Measurements from ENCODE around the gene DST.

The DST gene

DNA sequence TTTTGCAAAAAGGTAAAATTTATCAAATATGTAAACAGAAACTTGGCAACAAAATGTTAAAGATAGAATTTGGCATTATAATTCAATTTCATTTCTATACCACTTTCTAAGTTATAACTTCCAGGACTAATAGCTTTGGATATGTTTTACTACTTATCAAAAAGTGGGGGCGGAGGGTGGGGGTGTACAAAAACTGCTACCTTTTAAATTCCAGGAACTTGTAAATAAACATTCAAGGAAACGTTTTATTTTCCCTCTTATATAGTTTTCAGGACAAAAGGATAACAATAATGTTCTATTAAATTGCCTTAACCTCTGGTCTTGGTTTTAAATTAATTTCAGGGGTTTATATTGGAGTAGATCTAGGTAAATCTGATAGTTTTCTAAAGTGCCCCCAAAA is 103.8 kb downstream of the DST start:
- DNase-seq (ENCODE audit: low spot score) (no peak), FAIRE-seq (no peak)

DNA sequence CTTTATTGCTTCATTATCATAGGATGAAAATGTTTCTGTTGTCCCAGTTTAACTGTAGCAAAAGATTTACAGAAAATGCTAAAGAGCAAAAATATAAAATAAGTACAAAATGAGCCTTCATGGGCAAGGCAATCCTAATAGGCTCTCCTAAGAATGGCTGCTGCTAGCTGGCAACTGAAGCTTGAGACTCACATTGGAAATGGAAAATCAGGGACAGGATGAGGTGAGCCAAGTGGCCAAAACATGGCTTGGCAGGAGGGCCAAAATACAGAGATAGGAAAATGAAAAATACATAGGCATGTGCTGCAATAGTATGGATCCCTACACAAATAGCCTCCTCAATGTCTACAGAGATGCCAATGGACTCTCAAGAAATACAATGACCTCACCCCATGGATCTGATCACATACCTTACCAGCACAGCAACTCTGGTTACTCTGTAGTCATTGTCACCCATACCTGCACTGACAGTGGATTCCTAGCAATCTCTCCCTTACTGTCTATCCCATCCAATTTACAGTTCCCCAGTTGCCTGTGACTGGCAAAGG is 105.4 kb downstream of the DST start:
- no peak for FAIRE-seq
- DNase-seq (ENCODE audit: low spot score): no peak

DNA sequence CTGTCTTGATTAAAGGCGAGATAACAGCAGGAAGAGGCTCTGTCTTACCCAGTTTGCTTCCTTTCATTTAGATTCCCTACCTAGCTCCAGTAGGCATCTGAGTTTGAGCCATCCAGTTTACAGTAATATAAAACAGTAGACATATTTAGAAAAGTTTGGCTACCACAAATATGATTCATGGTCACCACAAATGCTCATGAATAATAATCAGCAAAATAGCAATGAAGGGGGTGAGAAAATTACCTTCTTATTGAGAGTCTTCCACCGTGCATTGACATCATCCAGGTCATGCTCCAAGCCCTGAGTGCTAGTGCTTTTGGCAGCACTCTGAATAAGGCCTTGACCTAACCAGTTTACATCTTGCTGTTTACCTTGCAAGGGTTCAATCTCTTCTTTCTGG is 106.2 kb downstream of the DST start:
- no peak for FAIRE-seq

DNA sequence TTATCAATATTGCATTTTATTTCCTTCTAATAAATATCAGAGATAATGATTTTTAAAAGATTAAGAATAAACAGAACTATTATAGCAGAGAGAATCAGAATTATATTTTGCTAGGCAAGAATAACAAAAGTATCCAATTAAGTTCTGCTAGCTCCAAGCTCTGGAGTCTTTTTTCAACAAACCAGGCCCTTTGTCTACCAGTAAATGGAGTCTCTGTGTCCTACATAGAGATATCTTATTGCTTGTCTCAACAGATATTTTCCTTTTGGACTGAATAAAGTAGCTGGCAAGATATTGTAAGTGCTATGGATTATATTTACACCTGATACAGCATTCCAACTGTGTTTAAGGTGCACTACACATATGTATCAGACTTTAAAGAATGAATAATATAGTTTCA is 107.1 kb downstream of the DST start:
- FAIRE-seq: no peak

More for the DNA sequence above, 106.2 kb downstream of the DST start:
- no peak for DNase-seq (ENCODE audit: low spot score)

DNA sequence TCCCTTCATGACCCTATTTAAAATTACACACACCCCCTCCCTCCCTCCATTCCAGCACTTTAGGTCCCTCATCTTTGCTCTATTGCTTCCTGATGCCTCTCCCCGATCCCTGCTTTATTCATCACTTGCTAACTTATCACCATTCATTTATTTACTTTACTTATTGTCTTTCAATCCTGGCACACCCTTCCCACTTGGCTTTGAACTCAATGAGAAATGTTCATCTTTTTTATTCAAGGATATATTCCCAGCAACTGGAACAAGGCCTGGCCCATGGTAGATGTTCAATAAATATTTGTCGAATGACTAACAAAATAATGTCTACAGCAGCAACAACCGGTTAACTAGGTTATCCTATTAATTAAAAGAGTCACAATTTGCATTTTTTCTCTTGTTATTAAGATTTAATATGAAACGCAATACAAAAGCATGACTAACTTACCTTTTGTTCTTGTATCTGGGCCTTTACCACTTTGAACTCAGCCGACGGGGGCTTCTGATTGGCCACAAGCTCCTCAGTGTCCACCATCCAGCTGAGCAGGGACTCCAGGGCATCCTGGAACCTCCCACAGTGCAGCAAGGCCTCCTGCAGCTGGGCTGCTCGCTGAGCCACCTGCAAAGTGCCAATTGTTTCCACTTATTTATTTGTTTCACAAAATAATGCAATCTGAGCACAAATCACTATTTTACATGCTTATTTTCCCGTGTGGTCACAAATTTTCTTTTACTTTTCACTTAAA is 107.8 kb downstream of the DST start:
- no peak for FAIRE-seq
- no peak for DNase-seq (ENCODE audit: low spot score)

More for the DNA sequence above, 107.1 kb downstream of the DST start:
- no peak for DNase-seq (ENCODE audit: low spot score)

DNA sequence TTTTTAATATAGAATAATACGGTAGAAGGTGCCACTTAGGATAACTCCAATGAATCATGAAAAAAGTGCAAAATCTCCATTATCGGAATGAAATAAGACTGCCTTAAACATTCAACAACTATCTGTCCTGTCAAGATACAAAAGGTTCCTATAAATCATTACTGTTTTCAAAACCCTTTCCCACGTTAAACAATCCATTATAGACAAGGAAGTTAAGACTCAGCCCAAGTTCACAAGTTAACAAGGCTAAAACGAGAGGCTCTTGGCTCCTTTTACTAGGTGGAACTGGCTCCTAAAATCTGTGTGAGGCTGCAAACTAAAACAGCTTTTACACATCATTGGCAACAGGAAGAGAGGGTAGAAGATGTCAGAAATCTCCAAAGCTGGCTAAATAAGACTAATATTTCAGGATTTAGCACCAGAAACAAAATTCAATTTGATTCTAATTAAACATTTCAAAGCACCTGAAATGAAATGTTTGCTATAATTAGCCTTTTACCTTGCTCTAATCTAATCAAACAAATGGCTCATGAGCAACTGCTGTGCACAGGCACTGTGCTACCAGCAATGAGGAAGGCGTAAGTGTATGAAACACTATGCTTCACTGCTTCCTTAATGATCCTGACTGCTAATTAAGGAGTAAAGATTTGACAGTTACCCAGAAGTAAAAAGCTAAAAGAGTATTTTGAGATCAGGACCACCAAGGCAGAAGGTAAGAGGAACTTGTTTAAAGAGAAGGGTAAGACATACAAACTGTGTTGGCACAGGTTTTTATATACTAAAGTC is 109.7 kb downstream of the DST start:
- no peak for FAIRE-seq
- DNase-seq (ENCODE audit: low spot score): no peak

DNA sequence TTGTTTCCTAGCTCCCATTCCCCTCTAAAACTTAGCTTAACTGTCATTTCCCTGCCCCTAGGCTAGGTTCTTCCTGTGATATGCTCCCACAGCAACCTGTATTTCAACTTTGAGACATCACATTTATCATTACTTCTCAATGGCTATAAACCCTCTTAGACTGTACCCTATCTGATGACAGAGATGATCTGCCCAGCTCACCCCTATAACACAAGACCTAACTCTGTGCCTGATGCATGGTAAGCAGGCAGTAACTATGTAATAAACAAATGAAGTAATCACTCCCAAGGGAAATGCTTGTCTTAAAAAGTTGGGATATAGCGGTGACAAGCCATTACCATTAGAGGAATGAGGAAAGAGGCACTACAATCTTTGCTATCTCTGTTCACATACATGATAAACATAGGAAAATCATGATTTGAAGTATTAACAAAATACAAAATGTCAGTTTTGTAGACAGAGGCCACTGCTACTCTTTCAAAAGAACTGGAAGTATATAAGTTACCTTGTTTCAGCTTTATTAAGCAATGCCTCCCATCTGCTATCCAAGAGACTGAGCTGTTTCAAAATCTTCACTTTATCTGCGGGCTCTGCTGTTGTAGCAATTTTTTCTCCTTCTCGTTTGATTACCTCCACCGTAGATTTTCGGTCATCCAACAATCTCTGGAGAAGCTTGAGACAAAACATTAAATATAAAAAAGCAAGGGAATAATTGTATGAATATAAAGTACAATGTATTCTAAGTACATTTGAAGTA is 110.7 kb downstream of the DST start:
- DNase-seq (ENCODE audit: low spot score): no peak
- FAIRE-seq: no peak

DNA sequence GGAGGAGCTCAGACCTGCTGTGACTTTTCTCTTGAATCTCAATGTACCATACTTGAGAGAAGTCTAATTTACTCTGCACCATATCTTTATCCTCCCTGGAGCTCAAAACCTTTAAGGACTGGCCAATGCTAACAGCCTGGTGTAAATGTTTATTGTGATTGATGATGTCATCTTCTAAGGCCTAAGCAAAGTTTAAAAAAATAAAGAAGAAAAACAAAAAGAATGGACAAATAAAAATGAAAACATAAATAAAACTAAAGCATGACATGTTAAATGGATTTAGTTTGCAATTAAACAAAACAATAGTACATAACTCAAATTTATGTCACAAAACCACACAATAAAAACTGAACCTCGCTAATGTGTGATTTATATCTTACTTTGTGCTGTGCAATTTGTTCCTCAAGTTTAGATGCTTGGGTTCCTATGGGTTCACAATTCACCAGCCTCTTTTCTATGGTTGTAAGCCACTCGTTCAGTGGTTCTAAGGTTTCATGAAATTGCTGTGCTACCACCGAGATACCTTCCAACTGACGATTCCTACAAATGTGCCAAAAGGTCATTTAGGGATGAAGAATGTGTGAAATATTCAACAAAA is 113.0 kb downstream of the DST start:
- FAIRE-seq: no peak

DNA sequence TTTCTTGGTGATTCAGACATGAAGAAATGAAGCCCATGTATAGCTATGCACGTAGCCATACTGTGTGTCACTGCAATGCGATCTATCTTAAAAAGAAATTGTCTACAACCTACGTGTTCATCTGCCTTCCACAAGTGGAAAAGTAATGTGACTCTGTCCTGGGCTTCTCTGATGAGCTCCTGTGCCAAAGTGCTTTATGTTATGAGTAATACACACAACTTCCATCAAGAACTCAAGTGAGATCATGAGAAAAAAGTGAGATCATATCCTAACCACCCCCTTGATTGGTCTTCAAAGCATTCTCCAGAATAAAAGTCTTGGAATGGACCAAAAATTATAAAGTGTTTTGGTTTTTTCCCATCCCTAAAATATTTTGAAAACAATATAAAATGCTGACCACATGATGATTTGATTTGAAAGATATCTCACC is 114.3 kb downstream of the DST start:
- FAIRE-seq (no peak), DNase-seq (ENCODE audit: low spot score) (peak; percentile 69)

More for the DNA sequence above, 113.0 kb downstream of the DST start:
- DNase-seq (ENCODE audit: low spot score): no peak

DNA sequence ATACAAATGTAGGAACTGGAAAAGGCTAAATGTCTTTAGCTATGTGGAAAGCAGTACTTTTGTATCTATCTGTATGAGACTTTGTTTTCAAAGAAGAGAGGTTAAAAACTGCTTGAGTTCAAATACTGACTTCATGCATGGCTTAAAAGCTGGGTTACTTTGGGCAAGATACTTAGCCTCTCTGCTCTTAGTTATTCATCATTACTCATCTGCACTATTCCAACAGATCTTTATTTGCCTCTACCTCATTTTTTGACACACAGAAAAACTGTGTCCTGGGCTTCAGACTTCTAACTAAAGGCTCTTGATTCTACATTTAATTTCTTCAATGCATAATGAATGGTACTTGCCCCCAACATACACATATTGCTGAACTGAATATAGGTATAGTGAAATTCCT is 114.8 kb downstream of the DST start:
- DNase-seq (ENCODE audit: low spot score): no peak
- no peak for FAIRE-seq

DNA sequence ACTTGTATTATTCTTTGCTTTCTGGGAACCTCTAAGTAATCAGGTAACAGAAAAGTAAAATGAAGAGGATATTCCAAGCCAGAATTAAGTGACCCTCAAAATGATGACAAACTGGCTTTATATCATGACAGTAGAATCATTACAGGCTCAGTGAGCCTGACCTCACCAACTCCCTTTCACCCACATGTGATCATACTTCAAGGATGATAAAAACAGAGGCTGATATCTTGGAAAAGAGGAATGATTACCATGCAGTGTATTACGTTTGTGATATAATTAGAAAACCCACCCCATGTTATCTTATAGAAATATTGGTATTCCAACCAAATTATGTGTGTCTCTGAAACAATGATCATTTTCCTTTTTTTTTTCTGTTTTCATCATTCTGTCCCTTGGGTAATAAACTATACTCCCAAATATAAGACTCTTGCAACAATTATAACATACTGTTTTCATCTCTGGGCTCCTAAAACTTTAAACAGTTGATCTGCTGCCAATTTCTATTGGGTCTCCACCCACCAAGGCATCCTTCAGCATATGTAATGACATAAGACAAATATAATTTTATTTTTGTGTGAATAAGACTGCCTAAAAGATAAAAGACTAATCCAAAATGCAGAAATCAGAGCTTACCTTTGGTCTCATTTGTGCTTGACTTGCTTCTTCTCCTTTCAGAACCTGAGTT is 115.7 kb downstream of the DST start:
- FAIRE-seq: no peak
- no peak for DNase-seq (ENCODE audit: low spot score)

DNA sequence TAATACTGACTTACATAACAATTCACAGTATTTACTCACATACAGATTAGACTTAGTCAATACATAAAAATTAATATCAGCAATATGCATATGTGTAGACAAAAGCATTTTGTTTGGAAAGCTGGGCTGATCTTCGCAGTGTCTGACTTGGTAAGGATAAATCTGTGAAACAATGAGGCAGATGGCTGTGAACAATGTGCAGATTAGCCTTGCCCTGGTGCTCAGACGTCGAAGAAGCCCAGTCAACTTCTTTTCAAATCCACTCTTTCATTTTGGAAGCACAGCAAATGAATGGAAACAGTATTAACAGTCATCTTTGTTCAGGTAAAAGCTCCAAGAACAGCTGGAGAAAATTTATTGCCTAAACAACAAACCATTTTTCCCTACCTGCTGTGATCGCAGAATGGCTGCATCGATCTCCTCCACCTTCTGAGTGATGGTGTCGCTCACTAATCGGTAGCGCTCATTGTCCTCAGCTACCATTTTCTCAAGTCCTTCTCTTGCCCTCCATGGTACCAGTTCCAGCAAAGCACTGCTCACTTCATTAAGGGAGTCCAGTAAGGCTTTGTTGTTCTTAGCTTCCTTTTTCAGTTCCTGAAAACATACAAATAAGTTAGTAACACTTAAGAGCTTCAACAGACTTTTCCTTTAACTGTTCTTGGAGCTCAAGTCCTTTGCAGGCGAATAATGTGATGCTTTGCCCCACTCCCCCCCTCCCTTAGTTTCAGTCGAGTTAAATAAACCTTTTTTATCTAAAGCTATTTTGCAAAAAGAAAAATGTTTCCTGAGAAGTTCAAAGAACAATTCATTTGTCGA is 116.5 kb downstream of the DST start:
- DNase-seq (ENCODE audit: low spot score): no peak
- no peak for FAIRE-seq

DNA sequence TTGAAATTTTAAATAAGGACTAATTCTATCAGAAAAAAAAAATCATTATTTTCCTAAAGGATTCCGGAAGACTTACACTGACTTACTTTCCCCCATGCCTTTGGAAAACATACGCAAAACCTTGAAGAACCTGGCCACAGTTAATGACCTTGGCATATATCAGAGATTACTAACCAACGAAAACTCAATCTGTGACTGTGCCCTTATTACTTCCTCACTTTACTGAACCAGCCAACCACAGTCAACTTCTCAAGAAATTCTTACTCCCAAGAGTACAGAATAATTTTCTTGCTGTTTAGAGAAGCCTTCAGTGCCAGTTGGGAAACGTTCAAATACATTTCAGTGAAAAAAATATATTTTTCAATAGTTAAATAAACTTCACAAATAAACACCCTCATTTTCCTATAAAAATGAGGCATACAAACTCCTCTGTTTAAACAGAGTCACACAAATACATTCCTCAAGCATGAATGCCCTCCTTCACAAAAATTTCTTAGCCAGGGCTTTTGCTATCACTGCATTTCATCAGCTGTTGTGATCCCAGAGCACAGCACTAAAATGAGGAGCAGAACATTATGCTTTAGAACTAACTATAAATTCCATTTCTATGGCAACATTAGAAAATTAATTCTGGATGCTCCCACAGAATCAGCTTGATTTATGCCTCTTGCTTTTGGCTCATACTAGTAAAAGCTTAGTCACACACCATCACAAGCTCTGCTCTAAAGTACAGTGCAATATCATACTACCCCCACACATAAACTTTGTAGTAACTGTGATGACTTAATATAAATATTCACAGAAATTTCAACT is 117.6 kb downstream of the DST start:
- no peak for FAIRE-seq

DNA sequence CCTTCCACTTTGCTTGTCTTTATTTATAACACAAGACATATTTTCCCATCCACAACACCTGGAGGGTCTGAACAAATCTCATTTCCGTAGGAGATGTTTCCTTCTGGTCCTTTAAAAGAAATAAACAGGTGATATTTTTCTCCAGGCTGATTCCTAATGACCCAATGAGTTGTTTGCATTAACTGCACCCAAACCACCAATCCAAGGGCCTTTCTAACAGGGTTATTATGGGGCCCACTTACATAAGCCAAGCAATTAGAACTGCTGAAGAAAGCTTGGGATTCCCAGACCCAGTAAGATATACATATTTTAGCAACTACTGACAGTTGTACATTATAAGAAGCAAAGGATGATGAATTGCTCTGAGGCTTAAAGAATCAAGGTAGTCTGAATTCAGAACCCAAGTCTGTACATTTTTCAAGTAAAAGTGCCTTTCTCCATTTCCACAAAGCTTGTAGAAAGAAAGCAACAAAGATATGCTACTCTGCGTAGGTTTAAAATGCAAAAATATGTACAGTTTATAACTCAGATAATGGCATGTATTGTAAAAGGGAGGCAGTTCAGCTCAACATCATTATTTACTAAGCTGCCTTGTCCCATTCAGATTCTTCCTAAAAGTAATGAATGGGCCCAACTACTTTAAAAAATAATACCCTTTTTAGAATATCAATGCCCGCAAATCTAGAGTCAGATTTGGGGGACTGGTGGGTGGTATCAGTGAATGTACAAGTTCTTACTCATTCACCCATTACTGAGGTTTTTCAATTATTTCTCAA is 120.0 kb downstream of the DST start:
- DNase-seq (ENCODE audit: low spot score) (no peak), FAIRE-seq (no peak)

More for the DNA sequence above, 117.6 kb downstream of the DST start:
- DNase-seq (ENCODE audit: low spot score): no peak

DNA sequence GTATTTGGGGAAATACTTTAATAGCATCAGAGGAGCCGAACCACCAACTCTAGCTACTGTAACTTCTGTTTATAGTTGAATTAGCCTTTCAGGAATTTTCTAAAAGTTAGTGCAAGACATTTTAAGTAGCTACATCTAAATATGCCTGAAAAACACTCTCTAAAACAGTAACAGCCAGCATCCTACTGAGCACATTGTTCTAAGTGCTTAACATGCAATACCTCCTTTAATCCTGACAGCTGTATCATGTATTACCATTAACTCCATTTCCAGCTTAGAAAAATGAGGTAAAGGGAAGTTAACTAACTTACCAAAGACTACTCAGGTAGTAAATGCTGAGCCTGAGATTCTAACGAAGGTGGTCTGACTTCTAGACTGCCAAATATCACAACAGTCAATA is 120.7 kb downstream of the DST start:
- FAIRE-seq: no peak
- DNase-seq (ENCODE audit: low spot score): no peak

DNA sequence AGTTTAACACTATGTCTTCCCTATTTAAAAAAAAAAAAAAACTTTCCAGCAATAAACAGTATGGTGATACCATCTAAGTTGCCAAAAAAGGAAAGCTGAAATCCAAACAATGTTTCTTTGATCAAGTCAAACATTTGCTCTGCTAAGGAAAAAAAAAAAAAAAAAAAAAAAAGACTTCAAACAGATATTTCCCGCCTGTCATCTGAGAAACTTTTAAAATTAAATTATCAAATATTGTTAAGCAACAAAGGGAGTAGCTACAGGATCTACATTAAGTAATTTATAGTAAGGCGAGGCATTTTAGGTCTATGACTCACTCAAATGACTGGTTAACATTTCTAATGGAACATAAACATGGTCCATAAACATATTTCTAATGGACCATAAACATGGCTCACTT is 121.2 kb downstream of the DST start:
- no peak for FAIRE-seq

DNA sequence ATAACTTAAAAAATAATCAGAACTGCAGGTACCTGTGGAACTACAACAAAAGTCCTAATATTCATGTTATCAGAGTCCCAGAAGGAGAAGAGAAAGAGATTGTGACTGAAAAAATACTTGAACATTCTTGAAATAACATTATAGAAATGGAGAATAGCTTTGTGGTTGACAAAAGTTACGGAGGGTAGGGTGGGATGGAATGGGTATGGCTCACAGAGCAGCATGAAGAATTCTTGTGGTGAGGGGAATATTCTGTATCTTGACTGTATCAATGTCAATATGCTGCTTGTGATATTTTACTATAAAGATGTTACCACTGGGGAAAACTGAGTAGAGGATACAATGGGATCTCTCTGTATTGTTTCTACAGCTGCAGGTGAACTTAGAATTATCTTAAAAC is 122.5 kb downstream of the DST start:
- FAIRE-seq (no peak), DNase-seq (ENCODE audit: low spot score) (no peak)

More for the DNA sequence above, 121.2 kb downstream of the DST start:
- no peak for DNase-seq (ENCODE audit: low spot score)

All from urothelium cell line (cell line).